ENCODE measurements around the gene HSP90B1.

The HSP90B1 gene

GRCh38 chr12:103944964-103945363, 14.8 kb downstream of the HSP90B1 start:
- peaks cover 92% of the 10 kb centered on the region for H3K36me3 Mint-ChIP-seq (ENCODE audit: low read depth)

GRCh38 chr12:103947871-103948555, 17.8 kb downstream of the HSP90B1 start:
- H3K27ac Mint-ChIP-seq: no peak overlapping the region
- H3K4me3 Mint-ChIP-seq: no peak overlapping the region
- peaks cover 85% of the 10 kb centered on the region for H3K36me3 Mint-ChIP-seq (ENCODE audit: low read depth)
- H3K4me1 Mint-ChIP-seq: peaks cover 4% of the 10 kb centered on the region
- H3K9me3 Mint-ChIP-seq: no peaks in the 10 kb centered on the region
- no peak for TF ChIP-seq CTCF (IDR thresholded peaks at IDR 0.05; ENCODE audit: unreplicated experiment in 3 of 3)
- H3K27me3 Mint-ChIP-seq (ENCODE audit: low read depth): no peaks in the 10 kb centered on the region

More at GRCh38 chr12:103944964-103945363, 14.8 kb downstream of the HSP90B1 start:
- no peaks in the 10 kb centered on the region for H3K27me3 Mint-ChIP-seq (ENCODE audit: low read depth)
- no peak overlapping the region for H3K27ac Mint-ChIP-seq
- H3K4me1 Mint-ChIP-seq: no peaks in the 10 kb centered on the region
- TF ChIP-seq CTCF (IDR thresholded peaks at IDR 0.05; ENCODE audit: unreplicated experiment in 3 of 3): no peak
- no peak overlapping the region for H3K4me3 Mint-ChIP-seq
- no peaks in the 10 kb centered on the region for H3K9me3 Mint-ChIP-seq

GRCh38 chr12:103948746-103949406, 18.7 kb downstream of the HSP90B1 start:
- Mint-ChIP-seq H3K4me3 (no peak overlapping the region), H3K4me1 (peaks cover 4% of the 10 kb centered on the region), H3K27ac (no peak overlapping the region), H3K9me3 (no peaks in the 10 kb centered on the region), H3K27me3 (ENCODE audit: low read depth) (no peaks in the 10 kb centered on the region), H3K36me3 (ENCODE audit: low read depth) (peaks cover 86% of the 10 kb centered on the region)
- no peak for TF ChIP-seq CTCF (IDR thresholded peaks at IDR 0.05; ENCODE audit: unreplicated experiment in 3 of 3)

- Mint-ChIP-seq H3K9me3 (no peaks in the 10 kb centered on the region), H3K27me3 (ENCODE audit: low read depth) (no peaks in the 10 kb centered on the region), H3K4me3 (peak overlapping the region; percentile 42 to 68 (median 65)), H3K36me3 (ENCODE audit: low read depth) (peaks cover 64% of the 10 kb centered on the region), H3K4me1 (peaks cover 26% of the 10 kb centered on the region), H3K27ac (peak overlapping the region in 2 of 3 experiments; percentile 10 to 30)
- TF ChIP-seq CTCF (IDR thresholded peaks at IDR 0.05; ENCODE audit: unreplicated experiment in 3 of 3): no peak
Measured at GRCh38 chr12:103952497-103952896, 22.3 kb downstream of the HSP90B1 start.

GRCh38 chr12:103955811-103956508, 25.8 kb downstream of the HSP90B1 start:
- H3K27me3 Mint-ChIP-seq (ENCODE audit: low read depth): no peaks in the 10 kb centered on the region
- H3K4me3 Mint-ChIP-seq: peak overlapping the region; percentile 92 to 97 (median 93)
- no peaks in the 10 kb centered on the region for H3K9me3 Mint-ChIP-seq
- no peak for TF ChIP-seq CTCF (IDR thresholded peaks at IDR 0.05; ENCODE audit: unreplicated experiment in 3 of 3)
- H3K27ac Mint-ChIP-seq: peak overlapping the region; percentile 97 to 100 (median 99)
- H3K36me3 Mint-ChIP-seq (ENCODE audit: low read depth): peaks cover 32% of the 10 kb centered on the region
- H3K4me1 Mint-ChIP-seq: peaks cover 41% of the 10 kb centered on the region

Measured in nephron (organoid).